NCI-H146 treated with DMSO at 0.1 percent for 48 hours (cell line): ENCODE results near the gene TTBK2.
A peak's percentile ranks its signal among the peaks of the same experiment; 100 is the strongest.

Source experiments
- DNase-seq: peaks from one replicate; lab custom pipeline; 2025; ENCODE audit not compliant: unreplicated experiment; lab: John Stamatoyannopoulos, UW

Gene TTBK2

GRCh38 chr15:42728972-42729371 is 191.6 kb downstream of the TTBK2 start:
- no peak for DNase-seq

- DNase-seq: no peak
Measured at GRCh38 chr15:42728560-42728959, 192.0 kb downstream of the TTBK2 start.

DNA sequence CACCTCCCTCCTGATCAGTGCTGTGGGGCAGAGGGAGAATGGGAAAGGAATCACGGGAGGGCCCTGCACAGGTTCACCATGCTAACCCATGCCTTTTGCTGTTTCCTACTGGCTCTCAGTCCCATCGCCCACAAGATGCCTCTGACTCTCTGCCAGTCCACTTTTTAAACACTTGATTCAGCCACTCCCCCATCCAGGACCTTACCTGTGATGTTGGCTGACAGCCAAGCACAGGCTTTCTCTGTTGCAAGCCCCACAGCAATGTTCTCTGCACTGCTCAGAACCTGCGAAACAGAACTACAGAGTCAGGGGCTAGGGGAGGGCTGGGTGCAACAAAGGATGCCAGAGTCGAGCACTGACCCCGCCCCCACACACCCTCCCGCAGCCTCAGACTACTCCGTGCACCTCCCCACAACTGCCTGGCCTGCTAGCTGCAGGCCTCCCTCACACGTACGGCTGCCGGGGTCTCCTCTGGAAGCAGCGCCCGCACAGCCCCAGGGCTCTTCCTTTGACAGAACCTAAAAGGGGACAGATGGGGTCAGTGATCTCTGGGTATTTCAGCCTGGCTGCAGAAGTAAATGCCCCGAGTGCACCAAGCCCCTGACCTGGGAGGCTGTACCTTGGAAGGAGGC is 192.7 kb downstream of the TTBK2 start:
- DNase-seq: no peak

DNA sequence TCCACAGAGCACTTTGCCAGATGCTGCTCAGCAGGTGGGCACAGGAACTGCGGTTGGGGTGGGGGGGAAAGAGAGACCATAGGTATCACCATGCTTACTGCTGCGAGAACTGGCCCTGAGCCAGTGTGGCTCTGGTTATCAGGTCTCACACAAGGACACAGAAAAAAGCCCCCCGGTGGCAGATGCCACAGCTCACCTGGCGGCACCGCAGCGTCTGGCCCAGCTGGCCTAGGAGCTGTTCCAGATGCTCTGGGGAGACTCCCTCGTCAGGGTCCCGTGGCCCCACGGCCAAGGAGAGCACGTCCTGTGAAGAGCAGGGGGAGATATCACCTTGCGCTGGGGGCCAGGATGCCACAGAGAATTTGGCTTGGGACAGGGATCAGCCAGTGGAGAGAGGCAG is 194.5 kb downstream of the TTBK2 start:
- peak; percentile 28 for DNase-seq

GRCh38 chr15:42725331-42725903 is 195.2 kb downstream of the TTBK2 start:
- DNase-seq: no peak

GRCh38 chr15:42724276-42724675 is 196.3 kb downstream of the TTBK2 start:
- no peak for DNase-seq

DNA sequence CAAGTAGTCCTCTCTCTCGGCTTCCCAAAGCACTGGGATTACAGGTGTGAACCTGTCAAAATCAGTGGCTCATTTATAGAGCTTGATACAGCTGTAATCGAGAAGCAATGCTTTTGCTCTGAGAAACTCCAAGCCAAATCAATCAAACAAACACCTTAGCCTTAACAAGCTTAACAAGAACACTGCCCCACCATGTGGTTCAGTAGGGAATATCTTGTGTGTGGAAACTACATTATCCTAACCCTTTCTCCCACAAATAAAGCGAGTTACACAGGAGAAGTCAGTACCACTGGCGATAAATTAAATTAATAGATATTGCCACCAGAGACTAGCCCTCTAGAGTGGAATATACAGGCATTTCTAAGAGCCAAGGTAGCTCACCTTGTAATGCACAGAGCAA is 197.5 kb downstream of the TTBK2 start:
- no peak for DNase-seq

- no peak for DNase-seq
Measured at GRCh38 chr15:42721916-42722315, 198.7 kb downstream of the TTBK2 start.

DNA sequence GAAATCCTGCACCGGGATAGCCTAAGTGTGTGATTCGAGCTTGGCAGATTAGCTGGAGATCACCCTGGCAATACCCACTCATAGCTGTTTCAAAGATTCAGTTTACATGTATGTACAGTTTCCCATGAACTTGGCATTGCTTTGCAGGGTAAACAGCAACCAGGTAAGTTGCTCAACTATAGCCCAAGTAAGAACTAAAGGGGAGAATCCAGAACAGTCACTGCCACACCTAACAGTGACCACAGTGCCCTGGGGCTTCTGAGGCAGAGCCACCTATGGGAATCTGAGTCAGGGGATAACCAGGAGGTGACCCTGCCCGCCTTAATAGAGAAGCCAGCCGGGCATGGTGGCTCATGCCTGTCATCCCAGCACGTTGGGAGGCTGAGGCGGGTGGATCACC is 199.6 kb downstream of the TTBK2 start:
- no peak for DNase-seq

GRCh38 chr15:42720071-42720470 is 200.5 kb downstream of the TTBK2 start:
- DNase-seq: no peak

DNA sequence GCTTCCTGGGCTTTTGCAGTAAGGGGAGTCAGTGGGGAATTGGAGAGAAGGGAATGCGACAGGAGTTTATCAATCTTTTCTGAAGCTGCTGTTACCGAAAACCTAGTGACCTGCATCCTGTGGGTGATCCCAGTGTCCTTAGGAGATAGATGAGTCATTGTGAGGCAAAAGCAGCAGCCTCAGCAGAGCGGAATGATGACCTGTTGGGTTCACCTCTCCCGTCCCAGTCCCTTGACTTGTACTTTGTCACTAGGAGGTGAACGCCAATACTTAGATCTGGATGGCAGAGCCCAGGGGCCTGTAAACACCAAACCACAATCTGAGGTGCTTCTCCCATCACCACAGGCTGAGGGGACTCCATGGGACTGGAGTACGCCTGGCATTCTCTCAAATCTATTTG is 201.5 kb downstream of the TTBK2 start:
- no peak for DNase-seq

DNA sequence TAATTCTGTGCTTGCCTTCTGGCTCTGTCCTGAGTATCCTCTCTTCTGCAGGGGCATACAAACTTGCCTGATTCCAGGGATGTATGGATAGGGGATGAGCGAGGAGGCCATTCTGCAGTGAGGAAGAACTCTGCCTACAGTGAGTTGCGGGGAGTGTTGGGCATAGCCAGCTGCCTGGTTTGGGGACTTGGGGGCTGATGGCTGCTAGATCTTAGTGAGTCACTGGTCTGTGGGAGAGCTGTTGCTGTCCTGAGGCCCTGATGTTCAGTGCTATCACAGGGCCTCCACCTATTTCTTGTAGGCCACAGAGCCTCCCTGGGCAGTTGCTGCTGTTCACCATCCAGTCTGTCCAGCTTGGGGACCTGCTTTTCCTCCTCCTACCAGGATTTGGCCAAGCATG is 204.0 kb downstream of the TTBK2 start:
- no peak for DNase-seq

GRCh38 chr15:42716125-42716524 is 204.5 kb downstream of the TTBK2 start:
- no peak for DNase-seq

- no peak for DNase-seq
Measured at GRCh38 chr15:42712584-42712983, 208.0 kb downstream of the TTBK2 start.

DNA sequence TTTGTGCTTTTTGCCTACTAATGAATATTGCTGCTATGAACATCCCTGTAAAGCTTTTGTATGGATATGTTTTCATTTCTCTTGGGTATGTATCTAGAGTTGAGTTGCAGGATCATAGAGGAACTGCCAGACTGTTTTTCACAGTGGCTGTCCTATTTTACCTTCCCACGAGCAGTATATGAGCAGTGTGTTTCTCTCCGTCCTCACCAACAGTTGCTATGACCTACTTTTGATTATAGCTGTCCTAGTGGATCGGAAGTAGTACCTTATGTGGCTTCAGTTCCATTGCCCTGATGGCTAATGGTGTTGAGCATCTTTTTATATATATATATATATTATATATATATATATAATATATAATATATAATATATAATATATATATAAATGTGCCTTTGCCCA is 208.8 kb downstream of the TTBK2 start:
- DNase-seq: no peak

- DNase-seq: no peak
Measured at GRCh38 chr15:42710662-42711061, 209.9 kb downstream of the TTBK2 start.

GRCh38 chr15:42707873-42708544 is 212.6 kb downstream of the TTBK2 start:
- no peak for DNase-seq

DNA sequence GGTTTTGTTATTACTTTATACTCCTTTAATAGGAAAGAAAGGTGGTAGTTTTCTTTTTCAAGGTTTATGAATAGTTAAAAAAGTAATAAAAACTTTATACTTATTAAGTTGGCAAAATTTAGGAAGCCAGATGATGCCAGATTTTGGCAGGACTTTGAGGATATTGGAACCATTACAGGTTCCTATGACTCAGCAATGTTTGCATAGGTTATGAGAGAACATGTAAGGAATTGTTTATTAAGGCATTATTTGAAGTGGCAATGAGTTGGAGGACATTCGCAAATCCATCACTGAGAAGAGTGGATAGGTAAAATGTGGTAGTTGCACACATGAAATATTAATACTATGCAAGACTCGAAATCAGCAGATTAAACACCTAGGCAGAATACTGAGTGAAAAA is 213.5 kb downstream of the TTBK2 start:
- no peak for DNase-seq

DNA sequence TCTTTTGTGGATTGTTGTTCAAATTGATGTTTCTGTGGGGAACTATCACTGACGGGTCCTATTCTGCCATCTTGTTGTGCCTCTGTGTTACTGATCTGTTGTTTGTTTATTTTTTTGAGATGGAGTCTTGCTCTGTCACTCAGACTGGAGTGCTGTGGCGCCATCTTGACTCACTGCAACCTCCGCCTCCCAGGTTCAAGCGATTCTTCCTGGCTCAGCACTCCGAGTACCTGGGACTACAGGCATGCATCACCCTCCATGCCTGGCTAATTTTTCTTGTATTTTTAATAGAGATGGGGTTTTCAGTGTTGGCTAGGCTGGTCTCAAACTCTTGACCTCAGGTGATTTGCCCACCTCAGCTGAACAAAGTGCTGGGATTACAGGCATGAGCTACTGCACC is 215.2 kb downstream of the TTBK2 start:
- DNase-seq: no peak

GRCh38 chr15:42704492-42704926 is 216.1 kb downstream of the TTBK2 start:
- peak; percentile 36 for DNase-seq

GRCh38 chr15:42696626-42697025 is 224.0 kb downstream of the TTBK2 start:
- no peak for DNase-seq

DNA sequence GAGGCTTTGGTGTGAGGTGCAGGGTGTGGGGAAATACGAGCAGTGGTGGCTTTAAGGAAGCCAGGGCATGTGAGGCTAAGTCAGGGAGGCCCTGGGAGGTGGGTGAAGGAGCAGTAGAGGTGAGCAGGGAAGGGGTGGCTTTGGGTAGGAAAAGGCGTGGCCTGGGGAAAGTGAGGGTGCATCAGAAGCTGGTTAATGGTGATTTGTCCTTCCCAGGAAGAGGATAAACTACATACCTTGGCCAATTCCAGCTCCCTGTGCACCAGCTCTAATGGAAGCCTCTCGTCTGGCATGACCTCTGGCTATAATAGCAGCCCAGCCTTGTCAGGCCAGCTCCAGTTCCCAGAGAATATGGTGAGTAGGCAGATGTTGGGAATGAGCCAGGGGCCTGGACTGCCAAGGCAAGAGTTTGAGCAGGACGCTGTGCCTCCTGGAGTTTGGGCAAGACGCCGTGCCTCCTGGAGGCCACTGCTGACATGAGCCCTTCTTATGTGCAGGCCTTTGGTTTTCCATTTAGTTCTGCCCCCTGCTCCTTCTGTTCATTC is 225.0 kb downstream of the TTBK2 start:
- no peak for DNase-seq
